ENCODE results near the gene DDX56. TPM values are rescaled to one million over a fixed set of nuclear protein-coding genes. Genes with fewer than 3 reads are reported as not detected.

Gene DDX56
- total and polyA plus RNA-seq, 2 of the 13 experiments (the other 11 are each of a cell fraction or from before 2014, with no cell fraction given), result 82.6 to 120 TPM

GRCh38 chr7:44581879-44582603 lies 8.3 kb upstream of the DDX56 start, which contains the start of gene TMED4 (continued):
- TF ChIP-seq AFF4 (CRISPR knock-in tag; IDR thresholded peaks at IDR 0.05) (no peak), RORA (CRISPR knock-in tag; IDR thresholded peaks at IDR 0.05) (no peak), ZNF549 (CRISPR knock-in tag; IDR thresholded peaks at IDR 0.05) (no peak), ZNF460 (CRISPR knock-in tag; IDR thresholded peaks at IDR 0.05; ENCODE audit: borderline replicate concordance) (no peak), GMEB2 (CRISPR knock-in tag; IDR thresholded peaks at IDR 0.05; ENCODE audit: low read depth) (no peak; the same call in 1 of the 2 replicates), TMF1 (CRISPR knock-in tag; IDR thresholded peaks at IDR 0.05; ENCODE audit: low read depth) (peak; percentile 90; the same call in 1 of the 2 replicates), ZNF333 (CRISPR knock-in tag; IDR thresholded peaks at IDR 0.05; ENCODE audit: borderline replicate concordance) (no peak; the same call in 1 of the 2 replicates), MLXIP (CRISPR knock-in tag; IDR thresholded peaks at IDR 0.05; ENCODE audit: borderline replicate concordance) (no peak), MED1 (CRISPR knock-in tag; IDR thresholded peaks at IDR 0.05) (peak; percentile 23; the same call in 1 of the 2 replicates), ZBTB38 (CRISPR knock-in tag; IDR thresholded peaks at IDR 0.05) (no peak; the same call in 1 of the 2 replicates), ZNF281 (CRISPR knock-in tag; IDR thresholded peaks at IDR 0.05; ENCODE audit: borderline replicate concordance) (peak; percentile 30; the same call in 1 of the 2 replicates), ZGPAT (CRISPR knock-in tag; IDR thresholded peaks at IDR 0.05) (peak; percentile 43; the same call in 1 of the 2 replicates), HNRNPUL1 (IDR thresholded peaks at IDR 0.05; ENCODE audit: low read depth, low read length) (no peak), ZBTB8A (CRISPR knock-in tag; IDR thresholded peaks at IDR 0.05; ENCODE audit: borderline replicate concordance, low read depth) (no peak), HES4 (CRISPR knock-in tag; IDR thresholded peaks at IDR 0.05; ENCODE audit: borderline replicate concordance) (no peak)

Measured in HepG2 (cell line).